Endothelial cell of umbilical vein (primary cell): ENCODE data around the gene XRCC1.

Experiments
- CTCF ChIP-seq, 2 donors: IDR thresholded peaks; 1 replicate in 1 of 2; 2 replicates in 1 of 2; pipeline ENCODE4 v1.5.1; 2011; ENCODE audit warnings: low read length in 2 of 2, mild to moderate bottlenecking in 2 of 2, moderate library complexity in 2 of 2, control low read depth in 1 of 2, inconsistent platforms in 1 of 2, low read depth in 1 of 2; ENCODE audit not compliant: insufficient read depth in 1 of 2; ENCODE audit errors: extremely low read depth in 1 of 2
- EZH2 ChIP-seq: IDR thresholded peaks from 2 replicates; pipeline ENCODE4 v1.6.1; 2012; ENCODE audit warnings: borderline replicate concordance, low read depth, mild to moderate bottlenecking, moderate library complexity, low read length, inconsistent platforms; ENCODE audit not compliant: severe bottlenecking
- GATA2 ChIP-seq: IDR thresholded peaks from 2 replicates; pipeline ENCODE4 v1.7.0; 2011; ENCODE audit warnings: low read depth, mild to moderate bottlenecking, moderate library complexity, mixed read lengths, low read length; ENCODE audit not compliant: insufficient read length, insufficient read depth
- POLR2A ChIP-seq: IDR thresholded peaks from 2 replicates; pipeline ENCODE4 v1.6.1; 2012; ENCODE audit warnings: low read depth, mild to moderate bottlenecking, control low read depth, low read length
- POLR2AphosphoS5 ChIP-seq: IDR thresholded peaks from 2 replicates; pipeline ENCODE4 v1.6.1; 2012; ENCODE audit warnings: low read depth, mild to moderate bottlenecking, control low read depth, low read length, moderate library complexity; ENCODE audit not compliant: insufficient read depth

DNA sequence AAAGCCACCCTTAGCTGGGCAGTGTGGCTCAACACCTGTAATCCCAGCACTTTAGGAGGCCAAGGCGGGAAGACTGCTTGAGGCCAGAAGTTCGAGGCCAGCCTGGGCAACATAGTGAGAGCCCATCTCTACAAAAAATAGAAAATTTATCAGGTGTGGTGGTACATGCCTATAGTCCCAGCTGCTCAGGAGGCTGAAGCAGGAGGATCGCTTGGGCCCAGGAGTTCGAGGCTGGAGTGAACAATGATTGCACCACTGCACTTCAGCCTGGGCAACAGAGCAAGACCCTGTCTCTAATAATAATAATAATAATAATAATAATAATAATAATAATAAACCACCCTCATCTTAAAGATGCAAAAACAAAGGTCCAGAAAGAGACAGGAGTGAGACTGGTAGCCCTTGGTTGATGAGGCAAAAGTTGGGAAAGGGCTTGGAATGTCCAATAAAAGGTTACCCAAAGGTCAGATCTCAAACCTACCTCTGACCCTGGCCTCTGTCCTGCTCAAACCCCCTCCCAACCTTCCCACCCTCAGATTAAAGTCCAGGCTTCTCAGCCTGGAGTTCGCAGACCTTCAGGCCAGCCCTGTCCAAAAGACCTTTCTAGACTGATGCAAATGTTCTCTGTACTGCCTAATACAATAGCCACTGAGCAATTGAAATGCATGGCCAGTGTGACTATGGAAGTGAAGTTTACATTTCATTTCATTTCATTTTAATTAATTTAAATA lies 33.2 kb downstream of the XRCC1 start:
- TF ChIP-seq CTCF (IDR thresholded peaks at IDR 0.05; ENCODE audit: extremely low read depth in 1 of 2, insufficient read depth in 1 of 2, low read depth in 1 of 2, low read length in 2 of 2), result no peak
- no peak for TF ChIP-seq GATA2
- no peak for TF ChIP-seq POLR2A
- no peak for TF ChIP-seq EZH2
- no peak for TF ChIP-seq POLR2AphosphoS5
